Stomach (tissue), 4 donors: ENCODE data around the gene DPYD.

Source experiments
- CTCF ChIP-seq, 7 experiments: fragments of 450-650 bp in 4 of 7; fragments of 200-600 bp in 3 of 7; sonication (generic) in 3 of 7; IDR thresholded peaks; one replicate each; pipeline ENCODE4 v1.5.1; 2016 to 2019; ENCODE audit warnings: antibody characterized with exemption in 7 of 7, control low read depth in 2 of 7, mild to moderate bottlenecking in 1 of 7
- EP300 ChIP-seq: sonication (generic); formaldehyde crosslinking; IDR thresholded peaks from one replicate; pipeline ENCODE4 v1.6.1; 2017; ENCODE audit warnings: antibody characterized with exemption
- POLR2A ChIP-seq, 4 donors: fragments of 450-650 bp; IDR thresholded peaks; one replicate each; pipeline ENCODE4 v1.6.1; 2016; ENCODE audit warnings: antibody characterized with exemption in 4 of 4, control low read depth in 2 of 4, mild to moderate bottlenecking in 1 of 4, moderate library complexity in 1 of 4
- POLR2AphosphoS5 ChIP-seq, 3 donors: sonication (generic); formaldehyde crosslinking; IDR thresholded peaks; one replicate each; pipeline ENCODE4 v1.6.1; 2016; ENCODE audit warnings: antibody characterized with exemption in 3 of 3

GRCh38 chr1:97364086-97364485, 556.7 kb downstream of the DPYD start:
- TF ChIP-seq POLR2A (IDR thresholded peaks at IDR 0.05) (no peak), CTCF (IDR thresholded peaks at IDR 0.05) (no peak), POLR2AphosphoS5 (IDR thresholded peaks at IDR 0.05) (no peak), EP300 (no peak)
